HepG2 (cell line): ENCODE results near the gene RPS6KL1. TPM values are rescaled to one million over a fixed set of nuclear protein-coding genes. Genes with fewer than 3 reads are reported as not detected.
A peak's percentile ranks its signal among the peaks of the same experiment; 100 is the strongest.

Experiments used
- ATAC-seq: fragments of 200-7000 bp; cut with Tn5 transposase; 3 replicates; pipeline ENCODE4 v1.9.1; 2020; ENCODE audit warnings: mild to moderate bottlenecking, moderate library complexity
- BruUV-seq: library from RNA; stranded (reverse); fragments of 400-500 nt; replicated peaks from 2 replicates; lab custom pipeline; 2021; lab: Mats Ljungman, UMichigan
- CTCF ChIA-PET: fragments of 300-600 bp; formaldehyde crosslinking; extraction: SDS; loops from one replicate; lab custom pipeline; 2021; ENCODE audit warnings: low total read pairs, inconsistent platforms, low intra/inter-chr PET ratio; lab: Yijun Ruan, JAX
- POLR2A ChIA-PET: fragments of 350-600 bp; sonication (Branson Sonifier 250); formaldehyde crosslinking; loops from one replicate; lab custom pipeline; 2020; ENCODE audit warnings: antibody characterized with exemption, inconsistent platforms; lab: Yijun Ruan, JAX
- DNase-seq: peaks from one replicate; pipeline ENCODE4 v3.0.0-alpha.2; 2015; ENCODE audit warnings: low spot score
- FAIRE-seq: peaks from 3 replicates; lab custom pipeline; 2011; peaks lifted over from hg19 to GRCh38; lab: Jason Lieb, UNC
- H2AFZ ChIP-seq: one replicate; pipeline ENCODE4 v1.6.1; 2011; ENCODE audit warnings: low read length, inconsistent platforms
- H3K27ac ChIP-seq: fragments of 300-600 bp; 3 replicates; pipeline ENCODE4 v1.8.0; 2011; ENCODE audit warnings: mixed run types, mild to moderate bottlenecking, mixed read lengths, low read length, inconsistent platforms; ENCODE audit not compliant: insufficient read depth; ENCODE audit errors: extremely low read length
- H3K27me3 ChIP-seq, 2 experiments: fragments of 200-600 bp in 1 of 2; 2 replicates in 1 of 2; 3 replicates in 1 of 2; pipeline versions ENCODE4 v1.6.0 to v1.8.0; 2011; ENCODE audit warnings: low read length in 2 of 2, mild to moderate bottlenecking in 2 of 2, moderate library complexity in 2 of 2, inconsistent platforms in 1 of 2; ENCODE audit not compliant: insufficient read depth in 2 of 2, control insufficient read depth in 1 of 2
- H3K36me3 ChIP-seq, 2 experiments: fragments of 200-600 bp in 1 of 2; replicated peaks in 1 of 2; 2 replicates in 1 of 2; 3 replicates in 1 of 2; pipeline versions ENCODE4 v1.5.1 to v1.8.0; 2011; ENCODE audit warnings: low read length in 2 of 2, inconsistent platforms in 1 of 2; ENCODE audit not compliant: insufficient read depth in 2 of 2, control insufficient read depth in 1 of 2
- H3K4me1 ChIP-seq: 2 replicates; pipeline ENCODE4 v1.5.1; 2012; ENCODE audit warnings: low read length, inconsistent platforms; ENCODE audit not compliant: insufficient read depth
- H3K4me2 ChIP-seq: 2 replicates; pipeline ENCODE4 v1.6.0; 2011; ENCODE audit warnings: low read depth, low read length, inconsistent platforms
- H3K4me3 ChIP-seq, 3 experiments: fragments of 200-600 bp in 1 of 3; sonication (generic), shearing (Covaris generic) in 1 of 3; replicated peaks in 1 of 3; 2 replicates each; pipeline ENCODE4 v1.5.1; 2011 to 2016; ENCODE audit warnings: low read length in 3 of 3, inconsistent platforms in 2 of 3, low read depth in 2 of 3, mild to moderate bottlenecking in 2 of 3, control low read depth in 1 of 3, mixed read lengths in 1 of 3; ENCODE audit not compliant: insufficient read depth in 1 of 3
- H3K79me2 ChIP-seq: one replicate; pipeline ENCODE4 v1.6.1; 2011; ENCODE audit warnings: low read length, inconsistent platforms; ENCODE audit not compliant: insufficient read depth
- H3K9ac ChIP-seq: 2 replicates; pipeline ENCODE4 v1.6.0; 2011; ENCODE audit warnings: mild to moderate bottlenecking, low read depth, low read length, inconsistent platforms; ENCODE audit not compliant: insufficient read depth
- H3K9me3 ChIP-seq: 2 replicates; pipeline ENCODE4 v1.5.1; 2012; ENCODE audit warnings: mild to moderate bottlenecking, low read length
- H4K20me1 ChIP-seq: 2 replicates; pipeline ENCODE4 v1.6.0; 2011; ENCODE audit warnings: inconsistent platforms, mild to moderate bottlenecking, low read length, moderate library complexity; ENCODE audit not compliant: insufficient read depth
- AGO2 ChIP-seq: fragments of 200-400 bp; formaldehyde crosslinking; optimal IDR thresholded peaks from 2 replicates; pipeline ENCODE3; 2017; ENCODE audit warnings: mild to moderate bottlenecking, low read depth, low read length, moderate library complexity
- CTCF ChIP-seq: sonication (generic); formaldehyde crosslinking; IDR thresholded peaks from 2 replicates; pipeline ENCODE4 v1.5.0; 2020; ENCODE audit warnings: mild to moderate bottlenecking, missing genetic modification reagents, moderate library complexity
- KLF15 ChIP-seq: sonication (generic); formaldehyde crosslinking; IDR thresholded peaks from 2 replicates; pipeline ENCODE4 v1.8.1; 2023; ENCODE audit warnings: borderline replicate concordance, mild to moderate bottlenecking, inconsistent platforms, missing genetic modification reagents, mixed read lengths
- TFAP4 ChIP-seq: sonication (generic); IDR thresholded peaks from 2 replicates; pipeline ENCODE4 v1.6.1; 2016; ENCODE audit warnings: low read depth, borderline replicate concordance
- XRCC5 ChIP-seq: fragments of 200-400 bp; formaldehyde crosslinking; optimal IDR thresholded peaks from 2 replicates; pipeline ENCODE3; 2017; ENCODE audit warnings: mild to moderate bottlenecking, low read length
- WGBS: methylation state at CpG from one replicate; pipeline ENCODE4 v1.1.6; 2017; ENCODE audit warnings: low lambda C conversion rate; 5-methylcytosine and 5-hydroxymethylcytosine counted together
- in situ Hi-C: cut with HindIII; loops from 2 replicates; pipeline ENCODE4 v1.10.0; 2017; ENCODE audit warnings: low pct_unique_long_range_greater_than_20kb; ENCODE audit not compliant: extremely low pct_ligation_motif_present
- intact Hi-C: fragments of 100-400 bp; cut with micrococcal nuclease; formaldehyde crosslinking; loops from one replicate; pipeline ENCODE4 v1.10.0; 2022; ENCODE audit not compliant: unreplicated experiment
- polyA plus RNA-seq, 8 experiments: library from polyadenylated mRNA; depleted of rRNA in 3 of 8; stranded (reverse) in 7 of 8; unstranded in 1 of 8; fragments of >200 nt; fragmentation: Illumina TruSeq in 4 of 8; extraction: Trizol in 4 of 8; gene quantifications; 2 replicates each; pipeline versions ENCODE4 v1.2.1 to v1.2.3, GENCODE V29; 2011 to 2016; ENCODE audit warnings: low read depth in 4 of 8, missing spikeins in 1 of 8, mixed read lengths in 1 of 8; ENCODE audit not compliant: insufficient read depth in 1 of 8
- total RNA-seq, 5 experiments: library from RNA; depleted of rRNA; stranded (reverse); fragments of >200 nt; fragmentation: Illumina TruSeq; extraction: Trizol; gene quantifications; 2 replicates each; pipeline ENCODE4 v1.2.3, GENCODE V29; 2016; ENCODE audit warnings: low read depth in 1 of 5

RPS6KL1 gene
- total and polyA plus RNA-seq, 2 of the 13 experiments (the other 11 are each of a cell fraction or from before 2014, with no cell fraction given) = 6.5 to 11.5 TPM

GRCh38 chr14:74906925-74907521 lies 16.0 kb downstream of the RPS6KL1 start:
- peak; percentile 50 for ATAC-seq
- Histone ChIP-seq H3K27me3 (no peaks in the 10 kb centered on the region), H3K4me2 (no peak overlapping the region), H3K4me1 (peaks cover 8% of the 10 kb centered on the region; the same call in 1 of the 2 replicates), H3K36me3 (peaks cover 9 to 16% of the 10 kb centered on the region in 2 experiments), H3K79me2 (no peaks in the 10 kb centered on the region), H2AFZ (no peak overlapping the region)
- in situ Hi-C loops = loop anchor here (5.0 kb wide), 1 partner anchor 45 kb away; no protein-coding TSS in a partner anchor
- FAIRE-seq = no peak
- intact Hi-C loops = no loop called here
- CTCF ChIA-PET = interaction anchor here (3.2 to 3.9 kb wide), 2 partner anchors 29 to 46 kb away, joined by 20 to 47 read pairs; no protein-coding TSS in a partner anchor
- DNase-seq = no peak
- TF ChIP-seq XRCC5 = no peak
- 0 out of 2 replicates have a peak, but pooled peaks have one; percentile 20 for TF ChIP-seq TFAP4
- peak; percentile 82 for TF ChIP-seq AGO2
- TF ChIP-seq KLF15 (CRISPR knock-in tag) = no peak
- TF ChIP-seq CTCF (CRISPR knock-in tag) = peak; percentile 35
- TF ChIP-seq, all 625 proteins: peak for 3
- H3K9me3 ChIP-seq = no peaks in the 10 kb centered on the region
- H3K9ac ChIP-seq = no peak overlapping the region
- H4K20me1 ChIP-seq = no peaks in the 10 kb centered on the region
- WGBS = 92% methylated on average over 7 of the region's 12 CpGs
- H3K4me3 ChIP-seq = no peak overlapping the region
- H3K27ac ChIP-seq = no peak overlapping the region
- no TSS peak for BruUV-seq
- POLR2A ChIA-PET = interaction anchor here (1.1 to 2.8 kb wide), 5 partner anchors 9 to 46 kb away, joined by 3 to 24 read pairs (median 6); partner anchors contain the start of genes DLST and RPS6KL1
